Measurements from ENCODE around the gene CHCHD5.

The CHCHD5 gene

GRCh38 chr2:112622528-112622849 is 38.1 kb downstream of the CHCHD5 start:
- no peak overlapping the region for H3K27ac ChIP-seq (ENCODE audit: low read depth, low read length)
- peaks cover 7% of the 10 kb centered on the region; the same call in 1 of the 2 replicates for H3K4me1 ChIP-seq (ENCODE audit: control insufficient read depth, low read length)
- H3K4me2 ChIP-seq (ENCODE audit: low read length) = no peak overlapping the region
- no peaks in the 10 kb centered on the region for H4K20me1 ChIP-seq (ENCODE audit: control insufficient read depth, insufficient read depth, low read depth, low read length)
- H3K9me2 ChIP-seq (replicated peaks; ENCODE audit: control insufficient read depth, low read length) = no peaks in the 10 kb centered on the region
- H3K79me2 ChIP-seq (ENCODE audit: control insufficient read depth, low read length) = no peaks in the 10 kb centered on the region
- no peaks in the 10 kb centered on the region for H3F3A ChIP-seq (ENCODE audit: control insufficient read depth, insufficient read depth)
- H3K9me3 ChIP-seq (ENCODE audit: control insufficient read depth, insufficient read depth, low read length) = no peaks in the 10 kb centered on the region
- H3K4me3 ChIP-seq (ENCODE audit: low read length) = no peak overlapping the region
- TF ChIP-seq CTCF (IDR thresholded peaks at IDR 0.05; ENCODE audit: low read depth, low read length, poor library complexity, severe bottlenecking) (no peak), EZH2phosphoT487 (IDR thresholded peaks at IDR 0.05; ENCODE audit: borderline replicate concordance, low read length) (no peak)
- peaks cover 1% of the 10 kb centered on the region; the same call in 1 of the 2 replicates for H3K27me3 ChIP-seq (ENCODE audit: control insufficient read depth, low read length)
- H3K36me3 ChIP-seq (ENCODE audit: control insufficient read depth, low read length) = no peaks in the 10 kb centered on the region

GRCh38 chr2:112623913-112624777 is 39.7 kb downstream of the CHCHD5 start:
- no peak overlapping the region for H3K4me2 ChIP-seq (ENCODE audit: low read length)
- H3K79me2 ChIP-seq (ENCODE audit: control insufficient read depth, low read length) = no peaks in the 10 kb centered on the region
- no peak overlapping the region for H3K27ac ChIP-seq (ENCODE audit: low read depth, low read length)
- H3K36me3 ChIP-seq (ENCODE audit: control insufficient read depth, low read length) = no peaks in the 10 kb centered on the region
- peaks cover 2% of the 10 kb centered on the region; the same call in 1 of the 2 replicates for H3K27me3 ChIP-seq (ENCODE audit: control insufficient read depth, low read length)
- no peaks in the 10 kb centered on the region for H4K20me1 ChIP-seq (ENCODE audit: control insufficient read depth, insufficient read depth, low read depth, low read length)
- H3K4me3 ChIP-seq (ENCODE audit: low read length) = no peak overlapping the region
- no peaks in the 10 kb centered on the region for H3F3A ChIP-seq (ENCODE audit: control insufficient read depth, insufficient read depth)
- H3K9me3 ChIP-seq (ENCODE audit: control insufficient read depth, insufficient read depth, low read length) = no peaks in the 10 kb centered on the region
- no peaks in the 10 kb centered on the region for H3K9me2 ChIP-seq (replicated peaks; ENCODE audit: control insufficient read depth, low read length)
- H3K4me1 ChIP-seq (ENCODE audit: control insufficient read depth, low read length) = peaks cover 7% of the 10 kb centered on the region; the same call in 1 of the 2 replicates
- TF ChIP-seq CTCF (IDR thresholded peaks at IDR 0.05; ENCODE audit: low read depth, low read length, poor library complexity, severe bottlenecking) (no peak), EZH2phosphoT487 (IDR thresholded peaks at IDR 0.05; ENCODE audit: borderline replicate concordance, low read length) (no peak)

GRCh38 chr2:112625474-112626114 is 41.2 kb downstream of the CHCHD5 start:
- Histone ChIP-seq H3K36me3 (ENCODE audit: control insufficient read depth, low read length) (no peaks in the 10 kb centered on the region), H3K9me3 (ENCODE audit: control insufficient read depth, insufficient read depth, low read length) (no peaks in the 10 kb centered on the region), H3K9me2 (replicated peaks; ENCODE audit: control insufficient read depth, low read length) (no peaks in the 10 kb centered on the region), H3K4me2 (ENCODE audit: low read length) (no peak overlapping the region), H3K4me3 (ENCODE audit: low read length) (no peak overlapping the region), H3K27me3 (ENCODE audit: control insufficient read depth, low read length) (peaks cover 13% of the 10 kb centered on the region), H3K4me1 (ENCODE audit: control insufficient read depth, low read length) (peaks cover 7% of the 10 kb centered on the region), H3K27ac (ENCODE audit: low read depth, low read length) (no peak overlapping the region), H3F3A (ENCODE audit: control insufficient read depth, insufficient read depth) (no peaks in the 10 kb centered on the region), H3K79me2 (ENCODE audit: control insufficient read depth, low read length) (no peaks in the 10 kb centered on the region), H4K20me1 (ENCODE audit: control insufficient read depth, insufficient read depth, low read depth, low read length) (no peaks in the 10 kb centered on the region)
- TF ChIP-seq CTCF (IDR thresholded peaks at IDR 0.05; ENCODE audit: low read depth, low read length, poor library complexity, severe bottlenecking) = no peak
- no peak for TF ChIP-seq EZH2phosphoT487 (IDR thresholded peaks at IDR 0.05; ENCODE audit: borderline replicate concordance, low read length)

All from DOHH2 (cell line).